WTC11 (cell line): ENCODE results near the gene AGBL4. TPM values are rescaled to one million over a fixed set of nuclear protein-coding genes. Genes with fewer than 3 reads are reported as not detected.

ENCODE experiments used
- ATAC-seq: fragments of 200-7000 bp; cut with Tn5 transposase; 2 replicates; pipeline ENCODE4 v1.10.0; 2021; ENCODE audit warnings: mild to moderate bottlenecking, moderate library complexity
- CTCF ChIA-PET: fragments of 300-600 bp; sonication (Branson Sonifier 250); formaldehyde crosslinking; loops from one replicate; lab custom pipeline; 2021; ENCODE audit warnings: antibody characterized with exemption; lab: Charles Lee
- POLR2A ChIA-PET: fragments of 350-600 bp; sonication (Branson Sonifier 250); formaldehyde crosslinking; loops from one replicate; lab custom pipeline; 2021; ENCODE audit warnings: antibody characterized with exemption; lab: Charles Lee
- DNase-seq: peaks from one replicate; pipeline ENCODE4 v3.0.0; 2021; ENCODE audit warnings: low spot score
- H3K27ac Mint-ChIP-seq: 2 replicates; pipeline ENCODE4 v1.8.0; 2021; ENCODE audit warnings: mixed read lengths
- H3K27me3 Mint-ChIP-seq: 2 replicates; pipeline ENCODE4 v1.8.0; 2021; ENCODE audit warnings: low read depth, mild to moderate bottlenecking, moderate library complexity, mixed read lengths
- H3K36me3 Mint-ChIP-seq: 2 replicates; pipeline ENCODE4 v1.8.0; 2021; ENCODE audit warnings: mixed read lengths
- H3K4me1 Mint-ChIP-seq: 2 replicates; pipeline ENCODE4 v1.8.0; 2022; ENCODE audit warnings: mixed read lengths
- H3K4me3 Mint-ChIP-seq: 2 replicates; pipeline ENCODE4 v1.8.0; 2021; ENCODE audit warnings: mild to moderate bottlenecking, moderate library complexity, mixed read lengths
- H3K9me3 Mint-ChIP-seq: 2 replicates; pipeline ENCODE4 v1.8.0; 2021; ENCODE audit warnings: mixed read lengths
- CREM ChIP-seq: sonication (generic); formaldehyde crosslinking; IDR thresholded peaks from 2 replicates; pipeline ENCODE4 v1.8.1; 2022; ENCODE audit warnings: mild to moderate bottlenecking, missing genetic modification reagents, moderate library complexity
- EMX1 ChIP-seq: fragments of 250-450 bp; sonication (Bioruptor Pico); IDR thresholded peaks from 2 replicates; pipeline ENCODE4 v1.8.0; 2021; ENCODE audit warnings: mild to moderate bottlenecking
- IRF2 ChIP-seq: sonication (generic); formaldehyde crosslinking; IDR thresholded peaks from 2 replicates; pipeline ENCODE4 v1.8.0; 2022; ENCODE audit warnings: low read depth, missing genetic modification reagents, borderline replicate concordance
- NR1H2 ChIP-seq: sonication (generic); formaldehyde crosslinking; IDR thresholded peaks from 2 replicates; pipeline ENCODE4 v1.9.0; 2021; ENCODE audit warnings: mild to moderate bottlenecking, moderate library complexity, missing genetic modification reagents
- RORB ChIP-seq: fragments of 250-450 bp; sonication (Bioruptor Pico); IDR thresholded peaks from 2 replicates; pipeline ENCODE4 v1.9.0; 2021; ENCODE audit warnings: mild to moderate bottlenecking
- TCF7 ChIP-seq: sonication (generic); formaldehyde crosslinking; IDR thresholded peaks from 2 replicates; pipeline ENCODE4 v1.8.0; 2022; ENCODE audit warnings: mild to moderate bottlenecking, low read depth, missing genetic modification reagents, moderate library complexity
- TP53 ChIP-seq: sonication (generic); formaldehyde crosslinking; IDR thresholded peaks from 2 replicates; pipeline ENCODE4 v1.8.1; 2023; ENCODE audit warnings: mild to moderate bottlenecking, missing genetic modification reagents
- ZNF138 ChIP-seq: sonication (generic); formaldehyde crosslinking; conservative IDR thresholded peaks from 2 replicates; pipeline ENCODE4 v1.8.1; 2022; ENCODE audit warnings: mild to moderate bottlenecking, moderate library complexity, missing genetic modification reagents
- ZNF263 ChIP-seq: sonication (generic); formaldehyde crosslinking; IDR thresholded peaks from 2 replicates; pipeline ENCODE4 v1.8.1; 2022; ENCODE audit warnings: low read depth, mild to moderate bottlenecking, moderate library complexity, missing genetic modification reagents
- ZNF317 ChIP-seq: sonication (generic); formaldehyde crosslinking; IDR thresholded peaks from 2 replicates; pipeline ENCODE4 v1.8.1; 2023; ENCODE audit warnings: low read depth, mild to moderate bottlenecking, moderate library complexity, missing genetic modification reagents, borderline replicate concordance
- ZNF416 ChIP-seq: fragments of 250-450 bp; sonication (Bioruptor Pico); IDR thresholded peaks from 2 replicates; pipeline ENCODE4 v1.9.0; 2021; ENCODE audit warnings: mild to moderate bottlenecking, inconsistent platforms
- ZNF671 ChIP-seq: fragments of 250-450 bp; sonication (Bioruptor Pico); IDR thresholded peaks from 2 replicates; pipeline ENCODE4 v1.8.0; 2021; ENCODE audit warnings: mild to moderate bottlenecking
- total RNA-seq: library from RNA; stranded (reverse); gene quantifications from 3 replicates; pipeline ENCODE4 v1.2.3, GENCODE V29; 2021
- TF ChIP-seq, protein P1 (sequence below): sonication (generic); formaldehyde crosslinking; IDR thresholded peaks from 2 replicates; pipeline ENCODE4 v1.8.1; 2022; ENCODE audit warnings: low read depth, missing genetic modification reagents, borderline replicate concordance
- TF ChIP-seq, protein P2 (sequence below): sonication (generic); formaldehyde crosslinking; IDR thresholded peaks from 2 replicates; pipeline ENCODE4 v1.8.0; 2022; ENCODE audit warnings: mild to moderate bottlenecking, missing genetic modification reagents
- TF ChIP-seq, protein P3 (sequence below): fragments of 250-450 bp; sonication (Bioruptor Pico); IDR thresholded peaks from 2 replicates; pipeline ENCODE4 v1.9.0; 2021; ENCODE audit warnings: mild to moderate bottlenecking
- TF ChIP-seq, protein P4 (sequence below): sonication (generic); formaldehyde crosslinking; conservative IDR thresholded peaks from 2 replicates; pipeline ENCODE4 v1.8.1; 2022; ENCODE audit warnings: mild to moderate bottlenecking, missing genetic modification reagents
- TF ChIP-seq, protein P5 (sequence below): fragments of 250-450 bp; sonication (Bioruptor Pico); IDR thresholded peaks from 2 replicates; pipeline ENCODE4 v2.1.2; 2022; ENCODE audit warnings: mild to moderate bottlenecking, moderate library complexity

AGBL4 gene
- total RNA-seq, 1 experiment from 2014 or later = 0.87 TPM

DNA sequence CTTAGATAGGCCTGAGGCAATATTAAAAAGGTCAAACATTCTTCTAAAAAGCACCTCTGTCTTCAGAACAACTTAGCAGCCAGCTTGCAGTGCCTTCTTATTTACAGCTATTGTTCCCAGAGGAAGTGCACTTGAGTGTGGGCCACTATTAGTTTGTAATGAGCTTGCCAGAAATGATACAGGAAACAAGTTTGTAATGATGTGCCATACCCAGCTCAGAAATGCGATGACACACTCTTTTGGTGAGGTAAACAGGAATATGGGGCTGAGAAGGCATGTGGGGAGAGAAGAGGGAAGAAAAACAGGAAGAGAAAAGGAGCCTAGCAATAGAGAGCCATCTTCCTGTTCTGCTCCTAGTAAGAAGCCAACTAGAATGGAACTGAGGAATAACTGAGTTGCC lies 295.4 kb downstream of the AGBL4 start (continued):
- no peak for TF ChIP-seq NR1H2
- TF ChIP-seq RORB (CRISPR knock-in tag) = no peak

DNA sequence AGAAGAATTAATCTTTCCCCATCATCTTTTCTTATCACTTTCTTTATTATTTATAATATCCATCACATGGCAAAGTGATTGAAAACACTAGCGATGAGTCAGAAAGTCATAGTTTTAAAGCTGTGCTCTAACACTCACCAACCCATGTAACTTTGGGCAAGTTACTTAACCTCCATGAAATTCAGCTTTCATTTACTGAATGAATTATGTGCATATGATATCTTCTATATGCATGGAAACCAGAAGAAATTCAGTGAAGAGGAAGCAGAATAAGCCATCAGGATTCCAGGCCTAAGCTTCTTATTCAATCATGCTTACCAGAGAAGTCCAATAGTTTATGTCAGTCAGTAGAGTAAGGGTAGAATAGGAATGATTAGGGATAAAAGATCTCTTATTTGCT lies 300.1 kb downstream of the AGBL4 start:
- POLR2A ChIA-PET = no interaction called here
- Mint-ChIP-seq H3K36me3 (peaks cover 10% of the 10 kb centered on the region), H3K27ac (no peak overlapping the region), H3K27me3 (no peaks in the 10 kb centered on the region), H3K4me3 (no peak overlapping the region)
- ATAC-seq = no peak
- TF ChIP-seq ZNF317 (CRISPR knock-in tag) (no peak), ZNF138 (CRISPR knock-in tag) (no peak), EMX1 (no peak), ZNF263 (no peak)
- TF ChIP-seq, protein P1, sequence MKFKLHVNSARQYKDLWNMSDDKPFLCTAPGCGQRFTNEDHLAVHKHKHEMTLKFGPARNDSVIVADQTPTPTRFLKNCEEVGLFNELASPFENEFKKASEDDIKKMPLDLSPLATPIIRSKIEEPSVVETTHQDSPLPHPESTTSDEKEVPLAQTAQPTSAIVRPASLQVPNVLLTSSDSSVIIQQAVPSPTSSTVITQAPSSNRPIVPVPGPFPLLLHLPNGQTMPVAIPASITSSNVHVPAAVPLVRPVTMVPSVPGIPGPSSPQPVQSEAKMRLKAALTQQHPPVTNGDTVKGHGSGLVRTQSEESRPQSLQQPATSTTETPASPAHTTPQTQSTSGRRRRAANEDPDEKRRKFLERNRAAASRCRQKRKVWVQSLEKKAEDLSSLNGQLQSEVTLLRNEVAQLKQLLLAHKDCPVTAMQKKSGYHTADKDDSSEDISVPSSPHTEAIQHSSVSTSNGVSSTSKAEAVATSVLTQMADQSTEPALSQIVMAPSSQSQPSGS = no peak
- TF ChIP-seq, all 79 proteins: peak for 0
- H3K9me3 Mint-ChIP-seq = peaks cover 75% of the 10 kb centered on the region
- H3K4me1 Mint-ChIP-seq = no peaks in the 10 kb centered on the region; the same call in 1 of the 2 replicates
- DNase-seq = no peak
- CTCF ChIA-PET = no interaction called here

DNA sequence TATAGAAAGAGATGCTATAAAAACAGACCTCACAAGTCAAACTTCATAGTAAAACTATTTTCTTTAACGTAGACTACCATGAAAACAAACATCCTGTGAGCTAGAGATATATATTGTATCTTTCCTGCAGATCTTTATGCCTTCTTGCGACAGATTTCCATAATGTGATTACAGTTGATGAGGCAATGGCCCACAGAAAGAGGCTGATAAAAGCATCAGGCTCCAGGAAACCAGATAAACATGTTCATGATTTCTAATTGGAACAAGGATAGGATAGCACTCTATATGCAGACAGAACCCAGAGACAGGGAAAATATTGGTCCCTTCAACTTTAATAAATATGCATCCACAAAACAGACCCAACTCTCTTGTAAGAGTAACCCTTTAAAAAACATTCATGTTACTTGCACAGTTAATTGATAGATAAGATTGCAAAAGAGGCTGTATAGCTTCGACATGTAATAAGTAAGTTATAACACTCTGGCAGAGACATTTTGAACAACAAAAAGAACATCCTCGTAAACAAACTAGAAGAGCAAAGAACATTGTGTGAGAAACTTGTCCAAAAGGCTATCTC lies 329.4 kb downstream of the AGBL4 start:
- Mint-ChIP-seq H3K4me3 (no peak overlapping the region), H3K9me3 (peaks cover 54% of the 10 kb centered on the region), H3K36me3 (peaks cover 13% of the 10 kb centered on the region), H3K27ac (no peak overlapping the region), H3K27me3 (peaks cover 2% of the 10 kb centered on the region; the same call in 1 of the 2 replicates), H3K4me1 (no peaks in the 10 kb centered on the region)
- DNase-seq (no peak), ATAC-seq (no peak)
- TF ChIP-seq TP53 (no peak), CREM (CRISPR knock-in tag) (no peak), ZNF416 (CRISPR knock-in tag) (no peak), ZNF671 (CRISPR knock-in tag) (no peak), TCF7 (CRISPR knock-in tag) (no peak)
- TF ChIP-seq, protein P2, sequence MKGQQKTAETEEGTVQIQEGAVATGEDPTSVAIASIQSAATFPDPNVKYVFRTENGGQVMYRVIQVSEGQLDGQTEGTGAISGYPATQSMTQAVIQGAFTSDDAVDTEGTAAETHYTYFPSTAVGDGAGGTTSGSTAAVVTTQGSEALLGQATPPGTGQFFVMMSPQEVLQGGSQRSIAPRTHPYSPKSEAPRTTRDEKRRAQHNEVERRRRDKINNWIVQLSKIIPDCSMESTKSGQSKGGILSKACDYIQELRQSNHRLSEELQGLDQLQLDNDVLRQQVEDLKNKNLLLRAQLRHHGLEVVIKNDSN = no peak
- TF ChIP-seq, protein P3, sequence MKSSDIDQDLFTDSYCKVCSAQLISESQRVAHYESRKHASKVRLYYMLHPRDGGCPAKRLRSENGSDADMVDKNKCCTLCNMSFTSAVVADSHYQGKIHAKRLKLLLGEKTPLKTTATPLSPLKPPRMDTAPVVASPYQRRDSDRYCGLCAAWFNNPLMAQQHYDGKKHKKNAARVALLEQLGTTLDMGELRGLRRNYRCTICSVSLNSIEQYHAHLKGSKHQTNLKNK (CRISPR knock-in tag) = no peak
- TF ChIP-seq, protein P4, sequence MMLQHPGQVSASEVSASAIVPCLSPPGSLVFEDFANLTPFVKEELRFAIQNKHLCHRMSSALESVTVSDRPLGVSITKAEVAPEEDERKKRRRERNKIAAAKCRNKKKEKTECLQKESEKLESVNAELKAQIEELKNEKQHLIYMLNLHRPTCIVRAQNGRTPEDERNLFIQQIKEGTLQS (CRISPR knock-in tag) = no peak
- ChIA-PET CTCF (interaction anchor here (0.9 kb wide), 1 partner anchor 43 kb away, joined by 3 read pairs; no protein-coding TSS in a partner anchor), POLR2A (no interaction called here)

DNA sequence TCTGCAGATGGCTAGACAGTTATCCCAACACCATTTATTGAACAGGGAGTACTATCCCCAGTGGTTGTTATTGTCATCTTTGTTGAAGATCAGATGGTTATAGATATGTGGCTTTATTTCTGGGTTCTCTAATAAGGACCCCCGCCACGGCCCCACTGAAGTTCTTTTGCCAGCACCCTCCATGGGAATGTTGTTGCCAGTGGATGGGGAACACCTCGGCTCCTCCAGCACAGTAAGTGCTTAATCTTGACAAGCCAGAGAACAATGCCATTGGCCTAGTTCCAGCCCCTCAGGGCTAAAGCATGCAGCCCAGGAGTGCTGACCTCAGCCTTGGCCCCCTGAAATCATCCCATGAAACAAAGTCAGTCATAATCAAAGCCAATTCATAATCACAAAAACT lies 337.6 kb downstream of the AGBL4 start:
- no peak for TF ChIP-seq NR1H2
- TF ChIP-seq, protein P5, sequence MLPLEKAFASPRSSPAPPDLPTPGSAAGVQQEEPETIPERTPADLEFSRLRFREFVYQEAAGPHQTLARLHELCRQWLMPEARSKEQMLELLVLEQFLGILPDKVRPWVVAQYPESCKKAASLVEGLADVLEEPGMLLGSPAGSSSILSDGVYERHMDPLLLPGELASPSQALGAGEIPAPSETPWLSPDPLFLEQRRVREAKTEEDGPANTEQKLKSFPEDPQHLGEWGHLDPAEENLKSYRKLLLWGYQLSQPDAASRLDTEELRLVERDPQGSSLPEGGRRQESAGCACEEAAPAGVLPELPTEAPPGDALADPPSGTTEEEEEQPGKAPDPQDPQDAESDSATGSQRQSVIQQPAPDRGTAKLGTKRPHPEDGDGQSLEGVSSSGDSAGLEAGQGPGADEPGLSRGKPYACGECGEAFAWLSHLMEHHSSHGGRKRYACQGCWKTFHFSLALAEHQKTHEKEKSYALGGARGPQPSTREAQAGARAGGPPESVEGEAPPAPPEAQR (CRISPR knock-in tag) = no peak
- TF ChIP-seq IRF2 (CRISPR knock-in tag) = no peak
- ATAC-seq (no peak), DNase-seq (no peak)
- Mint-ChIP-seq H3K9me3 (peaks cover 71% of the 10 kb centered on the region), H3K27me3 (no peaks in the 10 kb centered on the region), H3K4me1 (no peaks in the 10 kb centered on the region), H3K27ac (no peak overlapping the region), H3K36me3 (peaks cover 22% of the 10 kb centered on the region), H3K4me3 (no peak overlapping the region)
- CTCF ChIA-PET = no interaction called here
- POLR2A ChIA-PET = no interaction called here
